HEK293 (cell line): Measurements from ENCODE around the gene TANGO2.

Experiments used
- CTCF ChIA-PET: fragments of 350-600 bp; formaldehyde crosslinking; extraction: SDS; loops from one replicate; lab custom pipeline; 2021; ENCODE audit warnings: antibody characterized with exemption; lab: Yijun Ruan, JAX
- POLR2A ChIA-PET: fragments of 300-600 bp; formaldehyde crosslinking; extraction: SDS; loops from one replicate; lab custom pipeline; 2020; ENCODE audit warnings: antibody characterized with exemption, inconsistent platforms; lab: Yijun Ruan, JAX
- H3K27ac ChIP-seq: fragments of 200-500 bp; sonication (Bioruptor generic); 2 replicates; pipeline ENCODE4 v1.5.1; 2014; ENCODE audit warnings: low read depth, low read length, control low read depth, inconsistent platforms; ENCODE audit errors: extremely low read depth
- H3K36me3 ChIP-seq, 2 experiments: fragments of 200-500 bp in 1 of 2; sonication (Bioruptor generic) in 1 of 2; 1 replicate in 1 of 2; 2 replicates in 1 of 2; pipeline ENCODE4 v1.5.1; 2014 to 2017; ENCODE audit warnings: inconsistent platforms in 2 of 2, low read length in 2 of 2; ENCODE audit not compliant: control insufficient read depth in 2 of 2, insufficient read depth in 1 of 2
- H3K4me1 ChIP-seq: fragments of 200-500 bp; sonication (Bioruptor generic); 2 replicates; pipeline ENCODE4 v1.5.1; 2014; ENCODE audit warnings: mild to moderate bottlenecking, low read length, inconsistent platforms; ENCODE audit not compliant: control insufficient read depth, insufficient read depth
- H3K4me3 ChIP-seq: 2 replicates; pipeline ENCODE4 v1.5.1; 2011; ENCODE audit warnings: low read depth, mild to moderate bottlenecking, control low read depth, low read length, moderate library complexity
- H3K9me3 ChIP-seq: fragments of 200-500 bp; sonication (Bioruptor generic); 2 replicates; pipeline ENCODE4 v1.5.1; 2014; ENCODE audit warnings: low read depth, low read length, inconsistent platforms; ENCODE audit not compliant: control insufficient read depth, insufficient read depth
- PRDM10 ChIP-seq: fragments of 450-650 bp; formaldehyde crosslinking; IDR thresholded peaks from 2 replicates; pipeline ENCODE4 v1.5.1; 2016; ENCODE audit warnings: missing biosample characterization, missing genetic modification characterization
- SALL2 ChIP-seq: fragments of 450-650 bp; formaldehyde crosslinking; IDR thresholded peaks from 2 replicates; pipeline ENCODE4 v1.5.0; 2017; ENCODE audit warnings: missing biosample characterization, mild to moderate bottlenecking, missing genetic modification characterization, borderline replicate concordance
- SP2 ChIP-seq: fragments of 450-650 bp; formaldehyde crosslinking; IDR thresholded peaks from 2 replicates; pipeline ENCODE4 v1.5.1; 2016; ENCODE audit warnings: missing biosample characterization, missing genetic modification characterization
- ZBTB11 ChIP-seq: fragments of 450-650 bp; formaldehyde crosslinking; conservative IDR thresholded peaks from 2 replicates; pipeline ENCODE4 v1.5.1; 2016; ENCODE audit warnings: low read depth, missing biosample characterization, missing genetic modification characterization
- ZNF140 ChIP-seq: fragments of 450-650 bp; formaldehyde crosslinking; IDR thresholded peaks from 2 replicates; pipeline ENCODE4 v1.5.1; 2016; ENCODE audit warnings: missing biosample characterization, missing genetic modification characterization
- ZNF155 ChIP-seq: fragments of 450-650 bp; formaldehyde crosslinking; IDR thresholded peaks from 2 replicates; pipeline ENCODE4 v1.5.1; 2016; ENCODE audit warnings: missing biosample characterization, missing genetic modification characterization
- ZNF19 ChIP-seq: fragments of 450-650 bp; formaldehyde crosslinking; IDR thresholded peaks from 2 replicates; pipeline ENCODE4; 2016; ENCODE audit warnings: missing biosample characterization, missing genetic modification characterization, low read depth
- ZNF221 ChIP-seq: fragments of 450-650 bp; formaldehyde crosslinking; IDR thresholded peaks from 2 replicates; pipeline ENCODE4 v1.5.1; 2017; ENCODE audit warnings: missing biosample characterization, missing genetic modification characterization, borderline replicate concordance
- ZNF24 ChIP-seq: fragments of 450-650 bp; formaldehyde crosslinking; IDR thresholded peaks from 2 replicates; pipeline ENCODE4 v1.5.1; 2016; ENCODE audit warnings: missing biosample characterization, missing genetic modification characterization
- ZNF416 ChIP-seq: fragments of 450-650 bp; formaldehyde crosslinking; IDR thresholded peaks from 2 replicates; pipeline ENCODE4 v1.5.1; 2016; ENCODE audit warnings: missing biosample characterization, missing genetic modification characterization
- ZNF426 ChIP-seq: fragments of 450-650 bp; formaldehyde crosslinking; IDR thresholded peaks from 2 replicates; pipeline ENCODE4 v1.5.1; 2017; ENCODE audit warnings: missing biosample characterization, missing genetic modification characterization, mild to moderate bottlenecking, inconsistent platforms, moderate library complexity
- ZNF433 ChIP-seq: fragments of 450-650 bp; formaldehyde crosslinking; IDR thresholded peaks from 2 replicates; pipeline ENCODE4 v1.5.1; 2016; ENCODE audit warnings: missing biosample characterization, missing genetic modification characterization, low read depth
- ZNF549 ChIP-seq: fragments of 450-650 bp; IDR thresholded peaks from 2 replicates; pipeline ENCODE4 v1.5.1; 2018; ENCODE audit warnings: missing biosample characterization, missing genetic modification characterization, mild to moderate bottlenecking, inconsistent platforms, moderate library complexity
- ZNF624 ChIP-seq: fragments of 450-650 bp; formaldehyde crosslinking; IDR thresholded peaks from 2 replicates; pipeline ENCODE4 v1.5.1; 2017; ENCODE audit warnings: missing biosample characterization, missing genetic modification characterization
- ZSCAN18 ChIP-seq: fragments of 450-650 bp; formaldehyde crosslinking; IDR thresholded peaks from 2 replicates; pipeline ENCODE4 v1.5.1; 2016; ENCODE audit warnings: missing biosample characterization, missing genetic modification characterization
- ZXDB ChIP-seq: fragments of 450-650 bp; formaldehyde crosslinking; IDR thresholded peaks from 2 replicates; pipeline ENCODE4 v1.5.1; 2016; ENCODE audit warnings: missing biosample characterization, missing genetic modification characterization
- TF ChIP-seq, protein P1 (sequence below): fragments of 450-650 bp; formaldehyde crosslinking; conservative IDR thresholded peaks from 2 replicates; pipeline ENCODE4 v1.5.1; 2016; ENCODE audit warnings: low read depth, missing biosample characterization, missing genetic modification characterization

Gene TANGO2

DNA sequence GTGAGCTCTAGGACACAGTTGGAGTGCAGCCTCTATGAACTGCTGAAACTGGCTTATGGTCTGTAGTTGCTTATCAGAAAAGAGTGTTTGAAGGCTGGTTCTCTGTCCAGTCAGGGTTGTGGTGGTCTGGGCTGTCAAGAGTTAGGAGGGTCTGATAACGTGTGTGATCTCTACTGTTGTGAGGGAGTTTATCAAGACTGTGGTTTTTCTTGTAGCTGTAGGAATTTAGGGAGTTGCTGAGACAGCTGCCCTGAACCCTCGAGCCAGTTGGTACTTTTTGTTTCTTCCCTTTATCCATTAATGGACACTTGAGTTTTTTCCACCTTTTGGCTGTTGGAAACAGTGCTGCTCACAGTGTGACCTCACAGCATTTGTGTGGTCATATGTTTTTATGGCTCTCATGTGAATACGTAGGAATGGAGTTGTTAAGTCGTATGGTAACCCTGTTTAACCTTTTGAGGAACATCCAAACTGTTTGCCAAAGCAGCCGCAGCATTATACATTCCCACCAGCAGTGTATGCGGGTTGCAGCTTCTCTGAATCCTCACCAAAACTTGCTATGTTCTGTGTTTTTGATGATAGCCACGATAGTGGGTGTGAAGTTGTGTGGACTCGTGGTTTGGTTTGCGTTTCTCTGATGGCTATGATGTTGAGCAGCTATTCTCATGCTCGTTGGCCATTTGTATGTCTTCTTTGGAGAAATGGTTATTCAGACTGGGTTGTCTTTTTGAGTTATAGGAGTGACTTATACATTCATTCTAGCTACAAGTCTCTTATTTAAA, 38.3 kb downstream of the TANGO2 start (continued):
- TF ChIP-seq PRDM10 (no peak), ZNF19 (tag by site-specific recombination) (no peak), ZBTB11 (tag by site-specific recombination) (no peak), ZSCAN18 (tag by site-specific recombination) (no peak), ZNF433 (tag by site-specific recombination) (no peak), ZNF155 (tag by site-specific recombination) (no peak), ZNF140 (tag by site-specific recombination) (no peak), ZNF624 (tag by site-specific recombination) (no peak), SALL2 (tag by site-specific recombination) (no peak)

- H3K27ac ChIP-seq: no peak overlapping the region
- POLR2A ChIA-PET: no interaction called here
Measured at GRCh38 chr22:20060700-20061480, 40.0 kb downstream of the TANGO2 start.

More at GRCh38 chr22:20060700-20061480, 40.0 kb downstream of the TANGO2 start:
- Histone ChIP-seq H3K4me1 (no peaks in the 10 kb centered on the region), H3K4me3 (no peak overlapping the region), H3K36me3 (peaks cover 0 to 48% of the 10 kb centered on the region in 2 experiments; a peak in 1 of 3 replicates), H3K9me3 (no peaks in the 10 kb centered on the region)
- CTCF ChIA-PET: interaction anchor here (0.9 to 1.1 kb wide), 2 partner anchors 69 to 91 kb away, joined by 3 read pairs; no protein-coding TSS in a partner anchor
- TF ChIP-seq ZNF426 (tag by site-specific recombination) (no peak), ZNF155 (tag by site-specific recombination) (no peak), ZXDB (tag by site-specific recombination) (no peak), SP2 (no peak), ZNF416 (tag by site-specific recombination) (no peak), ZNF24 (tag by site-specific recombination) (no peak), ZNF221 (tag by site-specific recombination) (no peak), ZNF549 (no peak)
- TF ChIP-seq, protein P1, sequence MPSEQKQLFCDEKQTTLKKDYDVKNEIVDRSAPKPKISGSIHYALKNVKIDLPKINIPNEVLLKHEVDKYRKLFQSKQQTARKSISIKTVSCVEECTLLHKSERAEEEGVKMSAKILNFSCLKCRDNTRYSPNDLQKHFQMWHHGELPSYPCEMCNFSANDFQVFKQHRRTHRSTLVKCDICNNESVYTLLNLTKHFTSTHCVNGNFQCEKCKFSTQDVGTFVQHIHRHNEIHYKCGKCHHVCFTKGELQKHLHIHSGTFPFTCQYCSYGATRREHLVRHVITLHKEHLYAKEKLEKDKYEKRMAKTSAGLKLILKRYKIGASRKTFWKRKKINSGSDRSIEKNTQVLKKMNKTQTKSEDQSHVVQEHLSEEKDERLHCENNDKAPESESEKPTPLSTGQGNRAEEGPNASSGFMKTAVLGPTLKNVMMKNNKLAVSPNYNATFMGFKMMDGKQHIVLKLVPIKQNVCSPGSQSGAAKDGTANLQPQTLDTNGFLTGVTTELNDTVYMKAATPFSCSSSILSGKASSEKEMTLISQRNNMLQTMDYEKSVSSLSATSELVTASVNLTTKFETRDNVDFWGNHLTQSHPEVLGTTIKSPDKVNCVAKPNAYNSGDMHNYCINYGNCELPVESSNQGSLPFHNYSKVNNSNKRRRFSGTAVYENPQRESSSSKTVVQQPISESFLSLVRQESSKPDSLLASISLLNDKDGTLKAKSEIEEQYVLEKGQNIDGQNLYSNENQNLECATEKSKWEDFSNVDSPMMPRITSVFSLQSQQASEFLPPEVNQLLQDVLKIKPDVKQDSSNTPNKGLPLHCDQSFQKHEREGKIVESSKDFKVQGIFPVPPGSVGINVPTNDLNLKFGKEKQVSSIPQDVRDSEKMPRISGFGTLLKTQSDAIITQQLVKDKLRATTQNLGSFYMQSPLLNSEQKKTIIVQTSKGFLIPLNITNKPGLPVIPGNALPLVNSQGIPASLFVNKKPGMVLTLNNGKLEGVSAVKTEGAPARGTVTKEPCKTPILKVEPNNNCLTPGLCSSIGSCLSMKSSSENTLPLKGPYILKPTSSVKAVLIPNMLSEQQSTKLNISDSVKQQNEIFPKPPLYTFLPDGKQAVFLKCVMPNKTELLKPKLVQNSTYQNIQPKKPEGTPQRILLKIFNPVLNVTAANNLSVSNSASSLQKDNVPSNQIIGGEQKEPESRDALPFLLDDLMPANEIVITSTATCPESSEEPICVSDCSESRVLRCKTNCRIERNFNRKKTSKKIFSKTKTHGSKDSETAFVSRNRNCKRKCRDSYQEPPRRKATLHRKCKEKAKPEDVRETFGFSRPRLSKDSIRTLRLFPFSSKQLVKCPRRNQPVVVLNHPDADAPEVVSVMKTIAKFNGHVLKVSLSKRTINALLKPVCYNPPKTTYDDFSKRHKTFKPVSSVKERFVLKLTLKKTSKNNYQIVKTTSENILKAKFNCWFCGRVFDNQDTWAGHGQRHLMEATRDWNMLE (tag by site-specific recombination): no peak
